ENCODE results near the gene RPS27A. TPM values are rescaled to one million over a fixed set of nuclear protein-coding genes. Genes with fewer than 3 reads are reported as not detected.
A peak's percentile ranks its signal among the peaks of the same experiment; 100 is the strongest.

The RPS27A gene
- total and polyA plus RNA-seq, 2 experiments from 2014 or later, result 1,606 to 1,672 TPM

DNA sequence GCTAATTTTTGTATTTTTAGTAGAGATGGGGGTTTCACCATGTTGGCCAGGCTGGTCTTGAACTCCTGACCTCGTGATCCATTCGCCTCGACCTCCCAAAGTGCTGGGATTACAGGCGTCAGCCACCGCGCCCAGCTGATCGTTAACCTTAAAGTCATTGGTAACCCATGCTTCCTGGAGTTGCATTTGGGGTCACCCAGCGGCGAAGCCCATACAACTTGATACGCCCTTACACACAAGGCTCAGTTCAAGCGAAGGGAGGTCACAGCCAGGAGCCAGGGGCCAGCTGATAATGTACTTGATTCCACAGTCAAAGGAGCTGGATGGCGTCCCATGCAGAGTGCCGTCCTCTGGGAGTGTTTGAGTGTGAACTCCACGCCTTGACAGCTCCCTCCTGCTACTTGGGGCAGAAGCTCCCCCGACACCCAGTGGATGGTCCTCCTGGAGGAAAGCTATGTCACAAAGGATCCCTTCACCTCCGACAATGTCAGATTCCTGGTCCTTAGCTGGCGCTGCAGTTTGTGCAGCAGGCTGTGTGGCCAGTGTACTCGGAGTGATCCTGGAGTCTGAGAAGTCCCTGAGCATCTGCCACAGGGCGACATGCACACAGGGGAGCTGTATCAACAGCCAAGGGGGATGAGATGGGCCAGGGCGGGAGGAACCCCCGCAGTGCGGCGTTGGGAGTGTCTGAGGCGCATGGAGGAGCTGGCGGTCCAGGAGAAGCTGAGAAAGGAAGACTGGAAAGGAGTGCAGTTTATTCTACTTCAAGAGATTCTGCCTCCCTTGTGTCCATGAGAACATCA is 8.3 kb upstream of the RPS27A start:
- ATAC-seq, result peak; percentile 8

More for the DNA sequence above, 8.3 kb upstream of the RPS27A start:
- Histone ChIP-seq H3K4me1 (ENCODE audit: insufficient read depth) (no peaks in the 10 kb centered on the region), H4K20me1 (replicated peaks; ENCODE audit: insufficient read depth) (no peaks in the 10 kb centered on the region), H3K27me3 (ENCODE audit: insufficient read depth) (no peaks in the 10 kb centered on the region), H3F3A (replicated peaks; ENCODE audit: low read depth) (peaks cover 9% of the 10 kb centered on the region; the same call in 1 of the 2 replicates), H3K27ac (ENCODE audit: low read depth) (peak overlapping the region; percentile 56; the same call in 1 of the 2 replicates), H3K4me2 (peak overlapping the region; percentile 79), H3K4me3 (peak overlapping the region; percentile 75), H3K9me2 (ENCODE audit: insufficient read depth) (no peaks in the 10 kb centered on the region), H2AFZ (peak overlapping the region; percentile 69; the same call in 1 of the 2 replicates), H3K79me2 (replicated peaks; ENCODE audit: insufficient read depth) (peaks cover 8% of the 10 kb centered on the region), H3K36me3 (ENCODE audit: insufficient read depth) (no peaks in the 10 kb centered on the region)
- DNase-seq (ENCODE audit: low spot score), result peak; percentile 43
- Mint-ChIP-seq H3K36me3 (ENCODE audit: low read depth) (peaks cover 2% of the 10 kb centered on the region; the same call in 1 of the 3 replicates), H3K4me3 (peak overlapping the region; percentile 73), H3K9me3 (no peaks in the 10 kb centered on the region), H3K27ac (no peak overlapping the region; the same call in 1 of the 2 replicates), H3K4me1 (peaks cover 7% of the 10 kb centered on the region), H3K27me3 (ENCODE audit: insufficient read depth, low read depth, poor library complexity) (peaks cover 7% of the 10 kb centered on the region)
- no peak for TF ChIP-seq POLR2AphosphoS5 (IDR thresholded peaks at IDR 0.05; ENCODE audit: low read depth)
- TF ChIP-seq ZNF331 (CRISPR knock-in tag; IDR thresholded peaks at IDR 0.05; ENCODE audit: low read depth), result no peak
- TF ChIP-seq, protein P1, sequence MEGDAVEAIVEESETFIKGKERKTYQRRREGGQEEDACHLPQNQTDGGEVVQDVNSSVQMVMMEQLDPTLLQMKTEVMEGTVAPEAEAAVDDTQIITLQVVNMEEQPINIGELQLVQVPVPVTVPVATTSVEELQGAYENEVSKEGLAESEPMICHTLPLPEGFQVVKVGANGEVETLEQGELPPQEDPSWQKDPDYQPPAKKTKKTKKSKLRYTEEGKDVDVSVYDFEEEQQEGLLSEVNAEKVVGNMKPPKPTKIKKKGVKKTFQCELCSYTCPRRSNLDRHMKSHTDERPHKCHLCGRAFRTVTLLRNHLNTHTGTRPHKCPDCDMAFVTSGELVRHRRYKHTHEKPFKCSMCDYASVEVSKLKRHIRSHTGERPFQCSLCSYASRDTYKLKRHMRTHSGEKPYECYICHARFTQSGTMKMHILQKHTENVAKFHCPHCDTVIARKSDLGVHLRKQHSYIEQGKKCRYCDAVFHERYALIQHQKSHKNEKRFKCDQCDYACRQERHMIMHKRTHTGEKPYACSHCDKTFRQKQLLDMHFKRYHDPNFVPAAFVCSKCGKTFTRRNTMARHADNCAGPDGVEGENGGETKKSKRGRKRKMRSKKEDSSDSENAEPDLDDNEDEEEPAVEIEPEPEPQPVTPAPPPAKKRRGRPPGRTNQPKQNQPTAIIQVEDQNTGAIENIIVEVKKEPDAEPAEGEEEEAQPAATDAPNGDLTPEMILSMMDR (conservative IDR thresholded peaks at IDR 0.05; ENCODE audit: low read depth in 2 of 2), result no peak
- TF ChIP-seq, protein P2, sequence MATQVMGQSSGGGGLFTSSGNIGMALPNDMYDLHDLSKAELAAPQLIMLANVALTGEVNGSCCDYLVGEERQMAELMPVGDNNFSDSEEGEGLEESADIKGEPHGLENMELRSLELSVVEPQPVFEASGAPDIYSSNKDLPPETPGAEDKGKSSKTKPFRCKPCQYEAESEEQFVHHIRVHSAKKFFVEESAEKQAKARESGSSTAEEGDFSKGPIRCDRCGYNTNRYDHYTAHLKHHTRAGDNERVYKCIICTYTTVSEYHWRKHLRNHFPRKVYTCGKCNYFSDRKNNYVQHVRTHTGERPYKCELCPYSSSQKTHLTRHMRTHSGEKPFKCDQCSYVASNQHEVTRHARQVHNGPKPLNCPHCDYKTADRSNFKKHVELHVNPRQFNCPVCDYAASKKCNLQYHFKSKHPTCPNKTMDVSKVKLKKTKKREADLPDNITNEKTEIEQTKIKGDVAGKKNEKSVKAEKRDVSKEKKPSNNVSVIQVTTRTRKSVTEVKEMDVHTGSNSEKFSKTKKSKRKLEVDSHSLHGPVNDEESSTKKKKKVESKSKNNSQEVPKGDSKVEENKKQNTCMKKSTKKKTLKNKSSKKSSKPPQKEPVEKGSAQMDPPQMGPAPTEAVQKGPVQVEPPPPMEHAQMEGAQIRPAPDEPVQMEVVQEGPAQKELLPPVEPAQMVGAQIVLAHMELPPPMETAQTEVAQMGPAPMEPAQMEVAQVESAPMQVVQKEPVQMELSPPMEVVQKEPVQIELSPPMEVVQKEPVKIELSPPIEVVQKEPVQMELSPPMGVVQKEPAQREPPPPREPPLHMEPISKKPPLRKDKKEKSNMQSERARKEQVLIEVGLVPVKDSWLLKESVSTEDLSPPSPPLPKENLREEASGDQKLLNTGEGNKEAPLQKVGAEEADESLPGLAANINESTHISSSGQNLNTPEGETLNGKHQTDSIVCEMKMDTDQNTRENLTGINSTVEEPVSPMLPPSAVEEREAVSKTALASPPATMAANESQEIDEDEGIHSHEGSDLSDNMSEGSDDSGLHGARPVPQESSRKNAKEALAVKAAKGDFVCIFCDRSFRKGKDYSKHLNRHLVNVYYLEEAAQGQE (IDR thresholded peaks at IDR 0.05; ENCODE audit: unreplicated experiment), result no peak
- TF ChIP-seq, protein P3, sequence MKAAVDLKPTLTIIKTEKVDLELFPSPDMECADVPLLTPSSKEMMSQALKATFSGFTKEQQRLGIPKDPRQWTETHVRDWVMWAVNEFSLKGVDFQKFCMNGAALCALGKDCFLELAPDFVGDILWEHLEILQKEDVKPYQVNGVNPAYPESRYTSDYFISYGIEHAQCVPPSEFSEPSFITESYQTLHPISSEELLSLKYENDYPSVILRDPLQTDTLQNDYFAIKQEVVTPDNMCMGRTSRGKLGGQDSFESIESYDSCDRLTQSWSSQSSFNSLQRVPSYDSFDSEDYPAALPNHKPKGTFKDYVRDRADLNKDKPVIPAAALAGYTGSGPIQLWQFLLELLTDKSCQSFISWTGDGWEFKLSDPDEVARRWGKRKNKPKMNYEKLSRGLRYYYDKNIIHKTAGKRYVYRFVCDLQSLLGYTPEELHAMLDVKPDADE (IDR thresholded peaks at IDR 0.05), result no peak
- TF ChIP-seq ZNF114 (CRISPR knock-in tag; IDR thresholded peaks at IDR 0.05), result no peak
- no peak for TF ChIP-seq EZH2 (IDR thresholded peaks at IDR 0.05; ENCODE audit: low read depth, unreplicated experiment)
- TF ChIP-seq CREB1 (CRISPR knock-in tag; IDR thresholded peaks at IDR 0.05; ENCODE audit: low read depth), result no peak
- TF ChIP-seq, protein P4, sequence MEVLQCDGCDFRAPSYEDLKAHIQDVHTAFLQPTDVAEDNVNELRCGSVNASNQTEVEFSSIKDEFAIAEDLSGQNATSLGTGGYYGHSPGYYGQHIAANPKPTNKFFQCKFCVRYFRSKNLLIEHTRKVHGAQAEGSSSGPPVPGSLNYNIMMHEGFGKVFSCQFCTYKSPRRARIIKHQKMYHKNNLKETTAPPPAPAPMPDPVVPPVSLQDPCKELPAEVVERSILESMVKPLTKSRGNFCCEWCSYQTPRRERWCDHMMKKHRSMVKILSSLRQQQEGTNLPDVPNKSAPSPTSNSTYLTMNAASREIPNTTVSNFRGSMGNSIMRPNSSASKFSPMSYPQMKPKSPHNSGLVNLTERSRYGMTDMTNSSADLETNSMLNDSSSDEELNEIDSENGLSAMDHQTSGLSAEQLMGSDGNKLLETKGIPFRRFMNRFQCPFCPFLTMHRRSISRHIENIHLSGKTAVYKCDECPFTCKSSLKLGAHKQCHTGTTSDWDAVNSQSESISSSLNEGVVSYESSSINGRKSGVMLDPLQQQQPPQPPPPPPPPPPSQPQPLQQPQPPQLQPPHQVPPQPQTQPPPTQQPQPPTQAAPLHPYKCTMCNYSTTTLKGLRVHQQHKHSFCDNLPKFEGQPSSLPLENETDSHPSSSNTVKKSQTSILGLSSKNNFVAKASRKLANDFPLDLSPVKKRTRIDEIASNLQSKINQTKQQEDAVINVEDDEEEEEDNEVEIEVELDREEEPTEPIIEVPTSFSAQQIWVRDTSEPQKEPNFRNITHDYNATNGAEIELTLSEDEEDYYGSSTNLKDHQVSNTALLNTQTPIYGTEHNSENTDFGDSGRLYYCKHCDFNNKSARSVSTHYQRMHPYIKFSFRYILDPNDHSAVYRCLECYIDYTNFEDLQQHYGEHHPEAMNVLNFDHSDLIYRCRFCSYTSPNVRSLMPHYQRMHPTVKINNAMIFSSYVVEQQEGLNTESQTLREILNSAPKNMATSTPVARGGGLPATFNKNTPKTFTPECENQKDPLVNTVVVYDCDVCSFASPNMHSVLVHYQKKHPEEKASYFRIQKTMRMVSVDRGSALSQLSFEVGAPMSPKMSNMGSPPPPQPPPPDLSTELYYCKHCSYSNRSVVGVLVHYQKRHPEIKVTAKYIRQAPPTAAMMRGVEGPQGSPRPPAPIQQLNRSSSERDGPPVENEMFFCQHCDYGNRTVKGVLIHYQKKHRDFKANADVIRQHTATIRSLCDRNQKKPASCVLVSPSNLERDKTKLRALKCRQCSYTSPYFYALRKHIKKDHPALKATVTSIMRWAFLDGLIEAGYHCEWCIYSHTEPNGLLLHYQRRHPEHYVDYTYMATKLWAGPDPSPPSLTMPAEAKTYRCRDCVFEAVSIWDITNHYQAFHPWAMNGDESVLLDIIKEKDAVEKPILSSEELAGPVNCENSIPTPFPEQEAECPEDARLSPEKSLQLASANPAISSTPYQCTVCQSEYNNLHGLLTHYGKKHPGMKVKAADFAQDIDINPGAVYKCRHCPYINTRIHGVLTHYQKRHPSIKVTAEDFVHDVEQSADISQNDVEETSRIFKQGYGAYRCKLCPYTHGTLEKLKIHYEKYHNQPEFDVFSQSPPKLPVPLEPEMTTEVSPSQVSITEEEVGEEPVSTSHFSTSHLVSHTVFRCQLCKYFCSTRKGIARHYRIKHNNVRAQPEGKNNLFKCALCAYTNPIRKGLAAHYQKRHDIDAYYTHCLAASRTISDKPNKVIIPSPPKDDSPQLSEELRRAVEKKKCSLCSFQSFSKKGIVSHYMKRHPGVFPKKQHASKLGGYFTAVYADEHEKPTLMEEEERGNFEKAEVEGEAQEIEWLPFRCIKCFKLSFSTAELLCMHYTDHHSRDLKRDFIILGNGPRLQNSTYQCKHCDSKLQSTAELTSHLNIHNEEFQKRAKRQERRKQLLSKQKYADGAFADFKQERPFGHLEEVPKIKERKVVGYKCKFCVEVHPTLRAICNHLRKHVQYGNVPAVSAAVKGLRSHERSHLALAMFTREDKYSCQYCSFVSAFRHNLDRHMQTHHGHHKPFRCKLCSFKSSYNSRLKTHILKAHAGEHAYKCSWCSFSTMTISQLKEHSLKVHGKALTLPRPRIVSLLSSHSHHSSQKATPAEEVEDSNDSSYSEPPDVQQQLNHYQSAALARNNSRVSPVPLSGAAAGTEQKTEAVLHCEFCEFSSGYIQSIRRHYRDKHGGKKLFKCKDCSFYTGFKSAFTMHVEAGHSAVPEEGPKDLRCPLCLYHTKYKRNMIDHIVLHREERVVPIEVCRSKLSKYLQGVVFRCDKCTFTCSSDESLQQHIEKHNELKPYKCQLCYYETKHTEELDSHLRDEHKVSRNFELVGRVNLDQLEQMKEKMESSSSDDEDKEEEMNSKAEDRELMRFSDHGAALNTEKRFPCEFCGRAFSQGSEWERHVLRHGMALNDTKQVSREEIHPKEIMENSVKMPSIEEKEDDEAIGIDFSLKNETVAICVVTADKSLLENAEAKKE (CRISPR knock-in tag; IDR thresholded peaks at IDR 0.05), result no peak
- TF ChIP-seq JUNB (IDR thresholded peaks at IDR 0.05; ENCODE audit: unreplicated experiment), result no peak
- no peak for TF ChIP-seq EZH2phosphoT487 (IDR thresholded peaks at IDR 0.05; ENCODE audit: unreplicated experiment)
- TF ChIP-seq STAT1 (IDR thresholded peaks at IDR 0.05; ENCODE audit: unreplicated experiment), result no peak
- no peak for TF ChIP-seq NANOG (IDR thresholded peaks at IDR 0.05; ENCODE audit: borderline replicate concordance)
